GM23248 (cell line): ENCODE data around the gene GABRB3. TPM values are rescaled to one million over a fixed set of nuclear protein-coding genes. Genes with fewer than 3 reads are reported as not detected.
A peak's percentile ranks its signal among the peaks of the same experiment; 100 is the strongest.

Source experiments
- DNase-seq: peaks from one replicate; pipeline ENCODE4 v3.0.0-alpha.2; 2015
- H2AFZ ChIP-seq: fragments of 200-600 bp; sonication (generic); 2 replicates; pipeline ENCODE4 v1.6.1; 2016; ENCODE audit warnings: antibody characterized with exemption
- H3F3A ChIP-seq: fragments of 200-600 bp; sonication (generic); 2 replicates; pipeline ENCODE4 v1.6.1; 2016; ENCODE audit warnings: mild to moderate bottlenecking, antibody characterized with exemption, mixed run types; ENCODE audit not compliant: insufficient read depth
- H3K27ac ChIP-seq: fragments of 200-600 bp; sonication (generic); 2 replicates; pipeline ENCODE4 v1.5.1; 2016; ENCODE audit warnings: mild to moderate bottlenecking
- H3K27me3 ChIP-seq: fragments of 200-600 bp; sonication (generic); replicated peaks from 2 replicates; pipeline ENCODE4 v1.6.1; 2016; ENCODE audit warnings: mild to moderate bottlenecking; ENCODE audit not compliant: insufficient read depth
- H3K36me3 ChIP-seq: fragments of 200-600 bp; sonication (generic); 2 replicates; pipeline ENCODE4 v1.6.1; 2016; ENCODE audit warnings: low read depth, mild to moderate bottlenecking
- H3K4me1 ChIP-seq: fragments of 200-600 bp; sonication (generic); 2 replicates; pipeline ENCODE4 v1.6.1; 2016; ENCODE audit warnings: mild to moderate bottlenecking; ENCODE audit not compliant: insufficient read depth
- H3K4me2 ChIP-seq: fragments of 200-600 bp; sonication (generic); one replicate; pipeline ENCODE4 v1.6.1; 2016; ENCODE audit warnings: mild to moderate bottlenecking; ENCODE audit not compliant: unreplicated experiment
- H3K4me3 ChIP-seq: fragments of 200-600 bp; sonication (generic); 2 replicates; pipeline ENCODE4 v1.5.1; 2016; ENCODE audit warnings: mild to moderate bottlenecking
- H3K79me2 ChIP-seq: fragments of 200-600 bp; sonication (generic); 2 replicates; pipeline ENCODE4 v1.6.1; 2016; ENCODE audit warnings: mild to moderate bottlenecking; ENCODE audit not compliant: insufficient read depth
- H3K9ac ChIP-seq: fragments of 200-600 bp; sonication (generic); 2 replicates; pipeline ENCODE4 v1.6.1; 2016; ENCODE audit warnings: mild to moderate bottlenecking
- H3K9me2 ChIP-seq: fragments of 200-600 bp; sonication (generic); 2 replicates; pipeline ENCODE4 v1.6.1; 2016; ENCODE audit warnings: mixed run types, mild to moderate bottlenecking, moderate library complexity; ENCODE audit not compliant: insufficient read depth
- H3K9me3 ChIP-seq: fragments of 200-600 bp; sonication (generic); one replicate; pipeline ENCODE4 v1.6.1; 2017; ENCODE audit warnings: low read depth
- H4K20me1 ChIP-seq: fragments of 200-600 bp; sonication (generic); 2 replicates; pipeline ENCODE4 v1.6.0; 2016; ENCODE audit not compliant: insufficient read depth
- EZH2 ChIP-seq: fragments of 200-600 bp; sonication (generic); IDR thresholded peaks from 2 replicates; pipeline ENCODE4 v1.6.1; 2018; ENCODE audit warnings: antibody characterized with exemption, mild to moderate bottlenecking; ENCODE audit not compliant: insufficient read depth, poor library complexity, severe bottlenecking
- EZH2phosphoT487 ChIP-seq: fragments of 200-600 bp; sonication (generic); IDR thresholded peaks from 2 replicates; pipeline ENCODE4 v1.6.1; 2018; ENCODE audit warnings: antibody characterized with exemption, moderate library complexity, mild to moderate bottlenecking, low read depth; ENCODE audit not compliant: insufficient read depth
- WGBS, 2 experiments: methylation state at CpG; one replicate each; pipeline ENCODE4 v1.1.6; 2015 to 2017; ENCODE audit warnings: low lambda C conversion rate in 2 of 2, low coverage in 1 of 2; ENCODE audit errors: missing lambda C conversion rate in 2 of 2; 5-methylcytosine and 5-hydroxymethylcytosine counted together
- in situ Hi-C: fragments of 300-500 bp; cut with MboI; formaldehyde crosslinking; loops from 2 replicates; pipeline ENCODE4 v1.15.0; 2020
- polyA plus RNA-seq: library from polyadenylated mRNA; unstranded; fragments of >200 nt; fragmentation: Nextera tagmentation; extraction: Ambion mirVana; gene quantifications from 2 replicates; pipeline ENCODE4 v1.2.1, GENCODE V29; 2016
- total RNA-seq: library from RNA; depleted of rRNA; stranded (reverse); fragments of >200 nt; shearing (Covaris generic); gene quantifications from 2 replicates; pipeline ENCODE4 v1.2.3, GENCODE V29; 2014

The GABRB3 gene
- total and polyA plus RNA-seq, 2 experiments from 2014 or later, result 0.15 TPM; not detected in 1

DNA sequence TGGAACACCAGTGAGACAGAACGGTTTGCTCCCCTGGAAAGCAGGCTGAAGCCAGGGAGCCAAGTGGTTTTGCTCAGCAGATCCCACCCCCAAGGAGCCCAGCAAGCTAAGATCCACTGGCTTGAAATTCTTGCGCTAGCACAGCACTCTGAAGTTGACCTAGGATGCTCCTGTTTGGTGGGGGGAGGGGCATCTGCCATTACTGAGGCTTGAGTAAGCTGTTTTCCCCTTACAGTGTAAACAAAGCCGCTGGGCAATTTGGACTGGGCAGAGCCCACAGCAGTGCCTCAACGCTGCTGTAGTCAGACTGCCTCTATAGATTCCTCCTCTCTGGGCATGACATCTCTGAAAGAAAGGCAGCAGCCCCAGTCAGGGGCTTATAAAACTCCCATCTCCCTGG is 241.4 kb downstream of the GABRB3 start:
- no peak for TF ChIP-seq EZH2phosphoT487
- TF ChIP-seq EZH2, result no peak

DNA sequence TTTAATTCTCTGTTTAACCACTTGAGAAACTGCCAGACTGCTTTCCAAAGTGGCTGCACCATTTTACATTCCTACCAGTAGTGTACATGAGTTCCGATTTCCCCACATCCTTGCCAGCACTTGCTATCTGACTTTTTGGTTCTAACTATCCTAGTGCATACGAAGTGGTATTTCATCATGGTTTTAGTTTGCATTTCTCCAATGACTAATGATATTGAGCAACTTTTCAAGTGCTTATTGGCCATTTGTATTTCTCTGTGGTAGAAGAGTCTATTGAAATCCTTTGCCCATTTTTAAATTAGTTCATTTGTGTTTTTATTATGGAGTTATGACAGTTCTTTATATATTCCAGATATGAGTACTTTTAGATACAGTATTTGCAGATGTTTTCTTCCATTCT is 247.8 kb downstream of the GABRB3 start:
- H3K27me3 ChIP-seq, result no peaks in the 10 kb centered on the region
- H3K9me2 ChIP-seq, result no peaks in the 10 kb centered on the region
- in situ Hi-C loops, result no loop called here
- H3K4me3 ChIP-seq, result no peak overlapping the region
- H2AFZ ChIP-seq, result no peak overlapping the region
- H3K36me3 ChIP-seq, result no peaks in the 10 kb centered on the region
- H3F3A ChIP-seq, result no peaks in the 10 kb centered on the region
- TF ChIP-seq EZH2, result no peak
- TF ChIP-seq EZH2phosphoT487, result no peak
- peaks cover 13% of the 10 kb centered on the region for H3K9me3 ChIP-seq
- H3K4me2 ChIP-seq, result no peak overlapping the region
- no peak overlapping the region for H3K9ac ChIP-seq
- peak; percentile 0 for DNase-seq
- no peak overlapping the region for H3K27ac ChIP-seq
- H4K20me1 ChIP-seq, result no peaks in the 10 kb centered on the region
- 29 to 42% methylated on average over 2 of the region's 2 CpGs for WGBS, 2 experiments
- no peaks in the 10 kb centered on the region for H3K79me2 ChIP-seq
- H3K4me1 ChIP-seq, result no peaks in the 10 kb centered on the region

More for the DNA sequence above, 241.4 kb downstream of the GABRB3 start:
- Histone ChIP-seq H3K4me2 (no peak overlapping the region), H4K20me1 (no peaks in the 10 kb centered on the region), H3K4me3 (no peak overlapping the region), H3K36me3 (no peaks in the 10 kb centered on the region), H3K9me3 (peaks cover 6% of the 10 kb centered on the region), H3K9ac (no peak overlapping the region), H2AFZ (no peak overlapping the region), H3K27me3 (no peaks in the 10 kb centered on the region), H3K4me1 (no peaks in the 10 kb centered on the region), H3K9me2 (no peaks in the 10 kb centered on the region), H3F3A (no peaks in the 10 kb centered on the region), H3K79me2 (no peaks in the 10 kb centered on the region), H3K27ac (no peak overlapping the region)
- 30 to 46% methylated on average over 4 of the region's 4 CpGs for WGBS, 2 experiments
- in situ Hi-C loops, result no loop called here
- DNase-seq, result no peak

DNA sequence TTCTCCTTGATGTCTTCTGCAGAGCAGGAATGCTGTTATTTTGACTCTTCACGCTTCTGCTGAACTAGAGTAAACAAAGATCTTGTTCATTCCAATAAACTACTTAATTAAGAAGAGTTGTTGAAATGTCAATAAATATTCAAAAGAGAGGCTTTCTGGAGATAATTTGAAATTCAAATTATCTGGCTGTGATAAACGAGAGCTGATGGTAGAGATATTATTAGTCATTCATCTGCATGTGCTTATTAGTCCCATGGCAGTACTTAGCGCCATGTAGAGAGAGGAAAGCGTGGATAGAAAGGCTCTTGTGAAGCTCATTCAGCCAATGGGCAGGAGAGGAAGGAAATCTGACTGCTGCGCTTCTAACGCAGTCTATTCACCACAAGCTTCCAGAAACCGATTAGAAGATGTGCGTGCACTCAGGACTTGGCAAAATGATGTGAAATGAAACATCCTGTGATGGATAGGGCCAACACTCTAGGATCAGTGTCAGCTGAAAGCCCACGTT is 251.1 kb downstream of the GABRB3 start:
- Histone ChIP-seq H4K20me1 (no peaks in the 10 kb centered on the region), H3F3A (no peaks in the 10 kb centered on the region), H3K27ac (no peak overlapping the region), H3K9ac (no peak overlapping the region), H3K4me3 (no peak overlapping the region), H3K27me3 (no peaks in the 10 kb centered on the region), H3K9me3 (peaks cover 9% of the 10 kb centered on the region), H3K4me2 (no peak overlapping the region), H3K79me2 (no peaks in the 10 kb centered on the region), H3K9me2 (no peaks in the 10 kb centered on the region), H3K36me3 (no peaks in the 10 kb centered on the region), H2AFZ (no peak overlapping the region), H3K4me1 (no peaks in the 10 kb centered on the region)
- 23 to 25% methylated on average over 9 of the region's 9 CpGs for WGBS, 2 experiments
- TF ChIP-seq EZH2phosphoT487 (no peak), EZH2 (no peak)
- DNase-seq, result no peak
- in situ Hi-C loops, result no loop called here

DNA sequence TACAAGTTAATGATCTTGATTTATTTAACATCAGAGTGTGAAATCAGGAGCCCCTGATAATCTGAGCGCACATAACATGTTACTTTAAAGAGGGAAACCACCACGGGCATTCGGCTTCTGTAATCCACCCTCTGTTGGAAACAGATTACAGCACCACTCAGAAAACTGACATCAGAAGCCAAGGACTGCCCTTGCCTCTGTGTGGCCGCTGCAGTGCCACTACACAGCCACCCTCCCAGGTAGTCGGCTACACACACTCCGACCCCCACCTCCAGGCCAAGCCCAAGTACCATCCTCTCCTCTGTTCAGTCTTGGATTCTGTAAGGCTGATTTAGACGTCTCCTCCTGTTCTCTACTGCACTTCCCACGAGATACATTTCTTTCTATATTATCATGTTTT is 251.7 kb downstream of the GABRB3 start:
- in situ Hi-C loops, result no loop called here

DNA sequence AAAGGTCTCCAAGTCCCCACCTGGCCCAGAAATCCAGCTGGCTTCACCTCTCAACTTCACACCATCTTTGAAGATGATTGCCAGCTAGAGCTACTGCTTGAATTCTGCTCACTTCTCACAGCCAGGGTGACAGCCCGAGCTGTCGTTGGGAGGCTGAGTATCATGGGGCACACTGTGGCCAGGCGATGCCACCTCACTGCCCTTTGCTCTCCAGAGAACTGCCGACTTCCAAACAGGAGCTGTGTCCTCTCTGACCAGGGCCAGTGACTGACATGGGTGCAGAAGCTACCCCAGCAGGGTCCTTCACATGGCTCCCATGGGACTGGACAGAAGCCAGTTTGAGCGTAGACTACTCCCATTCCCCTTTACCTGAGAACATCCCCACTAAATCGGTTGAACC is 254.0 kb downstream of the GABRB3 start:
- Histone ChIP-seq H3K27me3 (no peaks in the 10 kb centered on the region), H3F3A (no peaks in the 10 kb centered on the region), H3K9me2 (no peaks in the 10 kb centered on the region), H3K27ac (no peak overlapping the region), H3K9me3 (no peaks in the 10 kb centered on the region), H3K4me1 (no peaks in the 10 kb centered on the region), H3K9ac (no peak overlapping the region), H4K20me1 (no peaks in the 10 kb centered on the region), H3K4me3 (no peak overlapping the region), H3K4me2 (no peak overlapping the region), H2AFZ (no peak overlapping the region), H3K36me3 (no peaks in the 10 kb centered on the region), H3K79me2 (no peaks in the 10 kb centered on the region)
- in situ Hi-C loops, result no loop called here
- TF ChIP-seq EZH2 (no peak), EZH2phosphoT487 (no peak)
- WGBS, 2 experiments, result 19 to 27% methylated on average over 6 of the region's 6 CpGs
- no peak for DNase-seq

More for the DNA sequence above, 251.7 kb downstream of the GABRB3 start:
- Histone ChIP-seq H3K79me2 (no peaks in the 10 kb centered on the region), H3K36me3 (no peaks in the 10 kb centered on the region), H3K9ac (no peak overlapping the region), H3K4me2 (no peak overlapping the region), H4K20me1 (no peaks in the 10 kb centered on the region), H3K4me3 (no peak overlapping the region), H2AFZ (no peak overlapping the region), H3K4me1 (no peaks in the 10 kb centered on the region), H3K9me3 (peaks cover 6% of the 10 kb centered on the region), H3K27ac (no peak overlapping the region), H3K9me2 (no peaks in the 10 kb centered on the region), H3F3A (no peaks in the 10 kb centered on the region), H3K27me3 (no peaks in the 10 kb centered on the region)
- no peak for TF ChIP-seq EZH2phosphoT487
- TF ChIP-seq EZH2, result no peak
- no peak for DNase-seq
- 9 to 13% methylated on average over 8 of the region's 8 CpGs for WGBS, 2 experiments
